NB4 (cell line): Measurements from ENCODE around the gene ANKLE1.

ENCODE experiments used
- DNase-seq: peaks from one replicate; pipeline ENCODE4 v3.0.0; 2010; ENCODE audit warnings: low read depth
- H3K4me3 ChIP-seq: one replicate; pipeline ENCODE4 v1.5.1; 2011; ENCODE audit warnings: mild to moderate bottlenecking, low read depth, low read length, moderate library complexity
- CTCF ChIP-seq: IDR thresholded peaks from one replicate; pipeline ENCODE4 v1.5.1; 2012; ENCODE audit warnings: low read depth, low read length
- MYC ChIP-seq: IDR thresholded peaks from 2 replicates; pipeline ENCODE4 v1.6.1; 2011; ENCODE audit warnings: low read depth, low read length
- POLR2A ChIP-seq: IDR thresholded peaks from 2 replicates; pipeline ENCODE4 v1.6.1; 2011; ENCODE audit warnings: mild to moderate bottlenecking; ENCODE audit not compliant: insufficient read length; ENCODE audit errors: extremely low read depth
- TF ChIP-seq, protein P1 (sequence below): IDR thresholded peaks from 2 replicates; pipeline ENCODE4 v1.6.1; 2011; ENCODE audit warnings: low read depth, low read length

The ANKLE1 gene

GRCh38 chr19:17237747-17238706 lies 43.7 kb upstream of the ANKLE1 start:
- H3K4me3 ChIP-seq: no peak overlapping the region
- TF ChIP-seq MYC: no peak
- TF ChIP-seq POLR2A: no peak
- TF ChIP-seq, protein P1, sequence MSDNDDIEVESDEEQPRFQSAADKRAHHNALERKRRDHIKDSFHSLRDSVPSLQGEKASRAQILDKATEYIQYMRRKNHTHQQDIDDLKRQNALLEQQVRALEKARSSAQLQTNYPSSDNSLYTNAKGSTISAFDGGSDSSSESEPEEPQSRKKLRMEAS: no peak
- TF ChIP-seq CTCF: no peak

DNA sequence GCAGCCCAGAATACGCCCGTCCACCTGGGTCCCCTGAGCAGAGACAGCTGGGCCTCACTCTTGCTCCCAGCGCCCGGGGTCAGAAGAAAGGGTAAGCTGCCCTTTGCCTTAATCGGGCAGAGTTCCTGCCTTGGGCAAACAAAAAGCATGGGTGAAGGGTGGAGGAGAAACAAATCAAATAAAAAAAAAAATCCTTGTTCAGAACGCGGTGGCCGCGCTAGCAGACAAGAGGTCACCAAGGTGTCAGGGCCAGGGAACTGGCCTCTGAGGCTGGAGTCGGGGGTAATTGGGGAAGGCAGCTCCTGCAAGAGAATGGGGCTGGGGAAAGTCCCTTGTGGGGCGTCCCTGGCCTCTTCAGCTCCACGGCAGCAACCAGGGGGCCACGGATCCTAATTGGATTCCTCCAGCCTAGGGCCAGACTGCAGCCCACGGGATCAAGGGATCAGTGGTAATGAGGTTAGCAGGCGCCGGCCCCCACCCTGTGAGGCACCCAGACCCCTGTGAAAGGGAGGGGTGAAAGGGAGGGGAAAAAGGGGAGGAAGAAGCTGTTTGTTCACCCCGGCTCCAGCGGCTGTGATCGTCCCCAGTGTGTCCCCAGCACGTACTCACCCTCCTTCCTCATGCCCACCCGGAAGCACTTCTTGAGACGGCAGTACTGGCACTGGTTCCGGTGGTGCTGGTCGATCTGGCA lies 41.5 kb upstream of the ANKLE1 start:
- TF ChIP-seq, protein P1: no peak
- TF ChIP-seq CTCF (no peak), MYC (no peak), POLR2A (no peak)
- DNase-seq: no peak
- H3K4me3 ChIP-seq: no peak overlapping the region

More at GRCh38 chr19:17237747-17238706, 43.7 kb upstream of the ANKLE1 start:
- DNase-seq: no peak

DNA sequence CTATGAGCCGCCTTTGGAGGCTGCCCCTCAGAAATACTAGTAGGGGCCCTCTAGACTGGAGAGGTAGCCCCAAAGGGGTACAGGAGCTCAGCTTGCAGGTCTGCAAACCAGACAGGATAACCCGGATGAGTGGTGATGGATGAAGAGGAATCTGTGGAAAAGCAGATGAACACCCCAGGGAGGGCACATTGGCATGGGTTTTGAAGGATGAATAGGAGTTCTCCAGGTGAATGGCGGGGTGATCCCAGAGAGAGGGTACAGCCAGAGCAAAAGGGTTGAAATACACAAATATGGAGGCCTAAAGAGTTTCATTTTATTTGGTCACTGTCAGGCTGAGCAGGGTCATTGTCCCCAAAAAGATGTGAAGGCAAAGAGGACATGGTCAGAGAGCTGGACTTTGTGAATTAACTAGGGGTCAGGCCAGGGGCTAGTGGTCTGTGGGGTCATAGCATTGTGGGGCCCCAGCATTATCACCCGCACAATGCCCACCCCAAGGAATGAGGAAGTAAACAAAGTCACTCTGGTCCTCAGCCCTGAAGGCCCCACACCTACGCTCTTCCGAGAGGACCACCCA lies 40.8 kb upstream of the ANKLE1 start:
- no peak overlapping the region for H3K4me3 ChIP-seq
- no peak for DNase-seq
- TF ChIP-seq, protein P1: no peak
- no peak for TF ChIP-seq POLR2A

DNA sequence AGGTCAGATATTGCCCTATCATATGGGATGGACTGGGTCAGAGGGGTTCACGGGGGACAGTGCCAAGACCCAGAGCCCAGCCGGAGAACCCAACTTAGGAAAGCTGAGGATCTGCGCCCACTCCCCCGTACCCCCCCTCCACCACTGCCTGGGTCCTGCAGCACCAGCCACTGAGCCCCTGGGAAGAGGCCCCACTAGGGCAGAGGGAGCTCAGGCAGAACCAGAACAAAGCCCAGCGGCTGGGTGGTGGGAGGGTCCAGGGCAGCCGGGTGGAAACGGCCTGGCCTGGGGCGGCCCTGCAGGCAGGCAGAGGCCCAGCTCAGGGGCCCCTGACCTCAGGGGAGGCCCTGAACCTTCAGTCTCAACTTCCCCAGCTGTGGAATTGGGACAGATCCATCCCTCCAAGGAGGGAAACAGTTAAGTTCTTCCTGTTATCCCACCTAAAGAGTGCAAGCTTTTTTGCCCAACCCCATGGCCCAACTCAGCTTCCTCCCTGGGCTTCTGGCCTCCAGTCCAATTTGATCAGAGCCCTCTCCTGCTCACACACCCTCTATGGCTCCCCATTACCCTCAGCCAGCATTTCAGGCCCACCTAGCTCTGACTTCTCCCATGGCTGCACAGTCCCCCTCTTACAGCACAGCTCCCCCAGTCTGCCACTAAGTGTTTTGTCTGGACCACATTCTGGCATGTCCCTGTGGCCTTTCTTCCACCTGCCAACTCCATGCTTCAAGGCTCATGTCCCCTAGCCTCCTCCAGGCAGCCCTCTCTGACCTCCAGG lies 39.1 kb upstream of the ANKLE1 start:
- H3K4me3 ChIP-seq: no peak overlapping the region
- no peak for DNase-seq
- no peak for TF ChIP-seq POLR2A
- no peak for TF ChIP-seq MYC
- TF ChIP-seq, protein P1: no peak

GRCh38 chr19:17243211-17243829 lies 38.4 kb upstream of the ANKLE1 start:
- no peak for DNase-seq
- H3K4me3 ChIP-seq: no peak overlapping the region
- TF ChIP-seq POLR2A (no peak), CTCF (no peak), MYC (no peak)
- TF ChIP-seq, protein P1: no peak
